ENCODE results near the gene FTO.

Gene FTO

GRCh38 chr16:53998966-53999522 is 295.1 kb downstream of the FTO start:
- no peak for DNase-seq (ENCODE audit: low spot score)
- TF ChIP-seq CTCF (conservative IDR thresholded peaks at IDR 0.05; ENCODE audit: low read depth) = no peak
- ChIA-PET CTCF (no interaction called here), POLR2A (ENCODE audit: low non-redundant PET) (no interaction called here)
- H3K27ac ChIP-seq = no peak overlapping the region

GRCh38 chr16:53999841-54000240 is 295.9 kb downstream of the FTO start:
- POLR2A ChIA-PET (ENCODE audit: low non-redundant PET) = no interaction called here
- TF ChIP-seq CTCF (conservative IDR thresholded peaks at IDR 0.05; ENCODE audit: low read depth) = no peak
- CTCF ChIA-PET = no interaction called here
- DNase-seq (ENCODE audit: low spot score) = no peak
- no peak overlapping the region for H3K27ac ChIP-seq

- H3K27ac ChIP-seq = no peak overlapping the region
- ChIA-PET POLR2A (ENCODE audit: low non-redundant PET) (no interaction called here), CTCF (interaction anchor here (0.6 kb wide), 1 partner anchor 161 kb away, joined by 3 read pairs; no protein-coding TSS in a partner anchor)
- no peak for DNase-seq (ENCODE audit: low spot score)
- no peak for TF ChIP-seq CTCF (conservative IDR thresholded peaks at IDR 0.05; ENCODE audit: low read depth)
Measured at GRCh38 chr16:54000361-54000760, 296.4 kb downstream of the FTO start.

DNA sequence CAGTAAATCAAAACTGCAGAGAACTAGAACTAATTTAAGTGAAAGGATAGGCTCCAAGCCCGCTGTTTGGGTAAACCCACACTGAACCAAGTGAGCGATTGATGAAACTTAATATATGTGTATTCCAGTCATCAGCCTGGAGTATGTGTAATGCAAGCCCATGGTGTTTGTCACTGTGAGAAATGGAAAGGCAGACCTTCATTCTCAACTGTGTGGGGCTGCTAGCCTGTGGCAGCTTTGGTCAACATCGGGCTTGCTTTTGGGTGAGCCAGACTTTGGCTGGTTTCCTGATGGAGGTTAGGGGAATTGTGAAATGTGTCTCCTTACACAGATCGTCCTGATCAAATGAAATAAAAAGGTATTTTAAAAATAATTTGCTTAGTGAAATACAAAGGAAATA is 302.7 kb downstream of the FTO start:
- CTCF ChIA-PET = no interaction called here
- DNase-seq (ENCODE audit: low spot score) = no peak
- TF ChIP-seq CTCF (conservative IDR thresholded peaks at IDR 0.05; ENCODE audit: low read depth) = no peak
- POLR2A ChIA-PET (ENCODE audit: low non-redundant PET) = no interaction called here
- H3K27ac ChIP-seq = no peak overlapping the region

GRCh38 chr16:54007504-54007903 is 303.5 kb downstream of the FTO start:
- no peak overlapping the region for H3K27ac ChIP-seq
- TF ChIP-seq CTCF (conservative IDR thresholded peaks at IDR 0.05; ENCODE audit: low read depth) = no peak
- CTCF ChIA-PET = no interaction called here
- DNase-seq (ENCODE audit: low spot score) = no peak
- POLR2A ChIA-PET (ENCODE audit: low non-redundant PET) = no interaction called here

GRCh38 chr16:54009464-54010176 is 305.7 kb downstream of the FTO start:
- POLR2A ChIA-PET (ENCODE audit: low non-redundant PET) = no interaction called here
- H3K27ac ChIP-seq = no peak overlapping the region
- TF ChIP-seq CTCF (conservative IDR thresholded peaks at IDR 0.05; ENCODE audit: low read depth) = no peak
- DNase-seq (ENCODE audit: low spot score) = no peak
- CTCF ChIA-PET = no interaction called here

Data from RWPE1 (cell line).